Measurements from ENCODE around the gene RHOV.

DNA sequence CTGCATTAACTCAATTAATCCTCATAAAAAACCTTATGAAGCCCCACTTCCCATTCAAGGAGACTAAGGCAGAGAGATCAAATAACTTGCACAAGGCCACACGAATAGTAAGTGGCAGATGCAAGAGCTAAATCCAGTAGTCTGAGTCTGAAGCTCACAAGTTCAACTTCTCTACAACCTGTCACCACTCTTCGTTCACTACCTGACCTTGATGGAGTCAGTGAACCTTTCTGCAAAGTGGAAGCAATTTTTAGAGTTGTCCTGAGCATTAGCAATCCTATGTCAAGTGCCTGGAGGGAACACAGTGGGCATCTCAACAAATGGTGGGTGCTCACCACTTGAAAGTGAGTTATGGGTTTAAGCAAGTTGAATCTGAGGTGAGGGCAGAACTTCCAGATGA is 32.3 kb downstream of the RHOV start:
- TF ChIP-seq, protein P1, sequence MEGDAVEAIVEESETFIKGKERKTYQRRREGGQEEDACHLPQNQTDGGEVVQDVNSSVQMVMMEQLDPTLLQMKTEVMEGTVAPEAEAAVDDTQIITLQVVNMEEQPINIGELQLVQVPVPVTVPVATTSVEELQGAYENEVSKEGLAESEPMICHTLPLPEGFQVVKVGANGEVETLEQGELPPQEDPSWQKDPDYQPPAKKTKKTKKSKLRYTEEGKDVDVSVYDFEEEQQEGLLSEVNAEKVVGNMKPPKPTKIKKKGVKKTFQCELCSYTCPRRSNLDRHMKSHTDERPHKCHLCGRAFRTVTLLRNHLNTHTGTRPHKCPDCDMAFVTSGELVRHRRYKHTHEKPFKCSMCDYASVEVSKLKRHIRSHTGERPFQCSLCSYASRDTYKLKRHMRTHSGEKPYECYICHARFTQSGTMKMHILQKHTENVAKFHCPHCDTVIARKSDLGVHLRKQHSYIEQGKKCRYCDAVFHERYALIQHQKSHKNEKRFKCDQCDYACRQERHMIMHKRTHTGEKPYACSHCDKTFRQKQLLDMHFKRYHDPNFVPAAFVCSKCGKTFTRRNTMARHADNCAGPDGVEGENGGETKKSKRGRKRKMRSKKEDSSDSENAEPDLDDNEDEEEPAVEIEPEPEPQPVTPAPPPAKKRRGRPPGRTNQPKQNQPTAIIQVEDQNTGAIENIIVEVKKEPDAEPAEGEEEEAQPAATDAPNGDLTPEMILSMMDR (IDR thresholded peaks at IDR 0.05; ENCODE audit: poor library complexity) = no peak
- TF ChIP-seq EZH2 (IDR thresholded peaks at IDR 0.05; ENCODE audit: borderline replicate concordance) (no peak), EZH2phosphoT487 (IDR thresholded peaks at IDR 0.05; ENCODE audit: low read depth, severe bottlenecking, unreplicated experiment) (no peak)

All from hepatocyte (in vitro differentiated cells).